ENCODE results near the gene JAZF1.

JAZF1 gene

DNA sequence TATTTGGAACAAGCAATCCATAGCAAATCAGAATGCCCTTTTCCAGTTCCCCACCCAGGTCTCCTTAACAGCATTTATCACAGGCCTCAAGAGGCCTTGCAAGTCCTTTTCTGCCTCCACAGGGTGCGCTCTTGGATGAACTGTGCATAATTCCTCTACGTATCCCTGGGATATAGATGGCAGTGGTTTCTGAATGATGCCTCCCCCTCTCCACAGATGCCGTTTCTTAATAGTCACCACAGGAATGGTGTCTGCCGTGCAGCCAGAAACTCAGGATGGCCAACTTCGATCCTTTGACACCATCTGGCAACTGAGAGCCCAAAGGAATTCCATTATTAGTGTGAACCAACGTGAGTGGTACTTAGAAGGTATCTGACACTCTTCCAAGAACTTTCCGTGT lies 43.1 kb downstream of the JAZF1 start:
- TF ChIP-seq, protein P1, sequence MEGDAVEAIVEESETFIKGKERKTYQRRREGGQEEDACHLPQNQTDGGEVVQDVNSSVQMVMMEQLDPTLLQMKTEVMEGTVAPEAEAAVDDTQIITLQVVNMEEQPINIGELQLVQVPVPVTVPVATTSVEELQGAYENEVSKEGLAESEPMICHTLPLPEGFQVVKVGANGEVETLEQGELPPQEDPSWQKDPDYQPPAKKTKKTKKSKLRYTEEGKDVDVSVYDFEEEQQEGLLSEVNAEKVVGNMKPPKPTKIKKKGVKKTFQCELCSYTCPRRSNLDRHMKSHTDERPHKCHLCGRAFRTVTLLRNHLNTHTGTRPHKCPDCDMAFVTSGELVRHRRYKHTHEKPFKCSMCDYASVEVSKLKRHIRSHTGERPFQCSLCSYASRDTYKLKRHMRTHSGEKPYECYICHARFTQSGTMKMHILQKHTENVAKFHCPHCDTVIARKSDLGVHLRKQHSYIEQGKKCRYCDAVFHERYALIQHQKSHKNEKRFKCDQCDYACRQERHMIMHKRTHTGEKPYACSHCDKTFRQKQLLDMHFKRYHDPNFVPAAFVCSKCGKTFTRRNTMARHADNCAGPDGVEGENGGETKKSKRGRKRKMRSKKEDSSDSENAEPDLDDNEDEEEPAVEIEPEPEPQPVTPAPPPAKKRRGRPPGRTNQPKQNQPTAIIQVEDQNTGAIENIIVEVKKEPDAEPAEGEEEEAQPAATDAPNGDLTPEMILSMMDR (IDR thresholded peaks at IDR 0.05; ENCODE audit: low read depth, low read length): no peak
- no peak overlapping the region for H3K4me3 ChIP-seq (ENCODE audit: low read depth, low read length)

DNA sequence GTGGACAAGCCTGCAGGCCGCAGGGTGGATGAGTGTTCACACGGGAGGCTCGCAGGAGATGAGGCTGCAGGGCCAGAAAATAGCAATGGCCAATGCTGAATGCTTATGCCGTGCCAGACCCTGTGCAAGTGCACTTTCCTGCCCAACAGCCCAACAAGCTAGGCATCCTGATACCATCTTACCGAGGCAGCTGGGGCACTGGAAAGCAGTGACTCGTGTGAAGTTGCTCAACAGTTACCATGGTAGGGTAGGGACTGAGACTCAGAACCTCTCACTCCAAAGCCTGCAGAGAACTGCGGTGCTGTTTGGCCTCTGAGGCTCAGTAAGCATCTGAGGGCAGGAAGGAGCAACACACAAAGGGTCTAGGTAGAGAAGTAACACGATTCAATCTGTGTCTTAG lies 43.7 kb downstream of the JAZF1 start:
- TF ChIP-seq, protein P1 (IDR thresholded peaks at IDR 0.05; ENCODE audit: low read depth, low read length): no peak
- H3K4me3 ChIP-seq (ENCODE audit: low read depth, low read length): no peak overlapping the region

DNA sequence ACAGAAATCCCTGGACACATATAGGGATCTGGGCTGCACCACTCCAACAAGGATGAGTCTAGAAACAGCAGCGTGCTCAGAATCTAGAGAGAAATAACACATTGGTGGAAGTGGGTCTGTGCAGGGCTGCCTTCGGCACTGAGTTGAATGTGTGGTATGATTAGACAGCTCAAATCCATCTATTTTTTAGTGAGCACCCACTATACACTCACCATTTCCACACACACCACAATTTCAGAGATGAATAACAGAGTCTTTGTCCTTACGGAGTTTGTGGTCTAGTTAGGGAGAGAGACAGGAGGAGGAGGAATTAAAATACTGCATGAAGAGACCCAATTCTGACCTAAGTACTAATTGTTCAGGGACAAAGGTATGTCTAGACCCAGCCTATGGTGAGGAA lies 44.2 kb downstream of the JAZF1 start:
- TF ChIP-seq, protein P1 (IDR thresholded peaks at IDR 0.05; ENCODE audit: low read depth, low read length): no peak
- H3K4me3 ChIP-seq (ENCODE audit: low read depth, low read length): no peak overlapping the region

DNA sequence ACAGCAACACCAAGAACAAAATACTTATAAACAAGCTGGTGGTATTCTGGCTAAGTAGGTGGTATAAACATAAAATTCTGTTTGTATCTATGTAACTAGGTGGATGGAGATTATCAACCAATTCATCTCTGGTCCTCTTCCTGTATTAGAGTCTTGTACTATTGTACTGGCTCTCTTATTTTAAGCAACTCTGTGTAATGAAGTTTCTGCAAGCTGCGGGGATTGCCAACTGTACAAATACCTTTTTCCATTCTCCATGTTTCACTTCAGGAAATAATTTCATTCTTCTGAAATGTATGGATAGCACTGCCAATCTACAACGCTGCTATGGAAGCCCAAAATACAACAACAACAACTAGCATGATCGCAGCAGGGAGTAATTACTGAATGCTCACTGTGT lies 44.8 kb downstream of the JAZF1 start:
- TF ChIP-seq, protein P1 (IDR thresholded peaks at IDR 0.05; ENCODE audit: low read depth, low read length): no peak
- H3K4me3 ChIP-seq (ENCODE audit: low read depth, low read length): no peak overlapping the region

DNA sequence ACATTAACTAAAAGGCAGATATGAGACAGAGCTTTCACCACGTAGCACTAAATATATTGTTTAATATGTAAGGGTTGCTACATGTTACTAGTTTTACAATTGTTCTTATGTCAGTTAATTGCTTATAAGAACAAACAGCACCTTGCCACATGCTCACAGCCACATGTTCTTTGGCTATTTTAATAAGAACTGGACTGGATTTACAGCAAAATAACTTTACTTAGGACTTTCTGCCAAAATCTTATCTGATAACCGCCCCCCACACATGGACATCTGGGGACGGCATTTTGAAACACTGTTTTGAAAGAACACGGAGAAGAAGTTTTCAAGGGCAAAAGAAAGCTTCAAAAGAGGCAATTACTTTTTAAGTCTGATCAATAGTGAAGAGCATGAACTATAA lies 45.3 kb downstream of the JAZF1 start:
- TF ChIP-seq, protein P1 (IDR thresholded peaks at IDR 0.05; ENCODE audit: low read depth, low read length): no peak
- H3K4me3 ChIP-seq (ENCODE audit: low read depth, low read length): no peak overlapping the region

DNA sequence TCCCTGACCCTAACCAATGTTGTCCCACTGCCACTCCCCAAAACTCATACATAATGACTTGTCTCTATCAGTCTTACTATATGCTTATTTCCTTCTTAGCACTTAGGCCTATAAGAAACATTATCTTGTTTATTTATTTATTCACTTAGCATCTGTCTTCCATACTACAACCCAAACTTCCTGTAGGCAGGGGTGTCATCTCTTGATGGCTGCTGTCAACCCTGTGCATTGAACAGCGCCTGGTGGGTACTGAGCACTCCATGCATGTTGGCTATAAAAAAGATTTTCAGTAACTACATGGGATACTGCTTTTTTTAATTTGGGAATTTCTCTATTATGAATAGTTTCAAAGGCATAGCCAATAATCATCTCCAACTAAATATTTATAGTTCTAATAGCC lies 46.7 kb downstream of the JAZF1 start:
- TF ChIP-seq, protein P1 (IDR thresholded peaks at IDR 0.05; ENCODE audit: low read depth, low read length): no peak
- no peak overlapping the region for H3K4me3 ChIP-seq (ENCODE audit: low read depth, low read length)

DNA sequence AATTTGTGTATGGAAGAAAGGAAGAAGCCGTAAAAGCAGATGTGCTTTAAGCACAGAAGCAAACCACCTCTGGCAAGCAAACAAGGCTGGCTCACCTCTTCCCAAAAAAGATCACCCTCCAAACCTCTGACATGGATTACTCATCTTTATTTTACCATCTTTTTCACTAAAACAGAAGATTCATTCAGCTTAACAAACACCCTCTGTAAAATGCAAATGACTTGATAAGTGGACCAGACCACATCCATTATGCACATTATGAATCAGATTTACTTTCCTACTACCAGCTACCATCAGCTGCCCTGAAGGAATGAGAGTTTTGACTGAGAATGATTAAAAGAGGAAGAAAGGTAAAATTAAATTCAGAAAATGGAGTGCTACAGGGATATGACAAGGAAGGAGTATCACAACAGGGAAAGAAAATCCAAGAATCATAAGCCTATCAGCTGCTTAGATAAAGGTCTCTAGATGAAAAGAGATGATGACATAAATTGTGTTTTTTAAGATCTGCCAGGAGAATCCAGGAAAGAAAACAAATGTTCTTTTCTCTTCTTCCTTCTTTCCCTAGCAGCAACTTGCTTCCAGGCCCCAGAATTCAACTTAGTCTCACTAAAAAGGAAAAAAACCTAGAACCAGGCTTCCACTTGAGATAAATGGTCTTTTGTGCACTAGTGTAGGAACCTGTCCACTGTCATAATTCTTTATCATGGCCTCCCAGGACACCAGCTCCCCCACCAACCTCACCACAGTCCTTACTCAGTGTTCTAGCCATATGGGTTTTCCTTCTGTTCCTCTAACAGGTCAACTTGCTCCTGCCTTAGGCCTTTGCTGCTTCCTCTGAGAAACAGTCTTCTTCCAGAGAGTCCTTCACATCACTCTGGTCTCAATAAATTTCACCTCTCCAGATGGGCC lies 47.4 kb downstream of the JAZF1 start:
- no peak overlapping the region for H3K4me3 ChIP-seq (ENCODE audit: low read depth, low read length)
- TF ChIP-seq, protein P1 (IDR thresholded peaks at IDR 0.05; ENCODE audit: low read depth, low read length): no peak
